GM13976 (cell line): ENCODE measurements around the gene DDAH2.
A peak's percentile ranks its signal among the peaks of the same experiment; 100 is the strongest.

Experiments used
- DNase-seq: peaks from one replicate; pipeline ENCODE4 v3.0.0; 2012; ENCODE audit warnings: low spot score
- CTCF ChIP-seq: IDR thresholded peaks from 2 replicates; pipeline ENCODE4 v1.5.1; 2012; ENCODE audit warnings: borderline replicate concordance, mild to moderate bottlenecking; ENCODE audit not compliant: insufficient read depth; ENCODE audit errors: extremely low read depth, missing control alignments, control extremely low read depth
- in situ Hi-C: fragments of 300-500 bp; cut with MboI; formaldehyde crosslinking; loops from one replicate; pipeline ENCODE4 v1.12.0; 2022; ENCODE audit warnings: low sequenced_read_pairs, mixed read lengths, inconsistent platforms; ENCODE audit not compliant: unreplicated experiment

The DDAH2 gene

GRCh38 chr6:31687321-31687720, 41.8 kb downstream of the DDAH2 start:
- TF ChIP-seq CTCF, result no peak
- in situ Hi-C loops, result loop anchor here (10.0 kb wide), 1 partner anchor 267 kb away; the partner anchor contains the start of genes NELFE and SKIC2

GRCh38 chr6:31686483-31686882, 42.6 kb downstream of the DDAH2 start:
- DNase-seq, result no peak
- TF ChIP-seq CTCF, result no peak
- in situ Hi-C loops, result loop anchor here (10.0 kb wide), 1 partner anchor 268 kb away; the partner anchor contains the start of genes NELFE and SKIC2

More at GRCh38 chr6:31687321-31687720, 41.8 kb downstream of the DDAH2 start:
- no peak for DNase-seq

- in situ Hi-C loops, result loop anchor here (10.0 kb wide), 1 partner anchor 271 kb away; the partner anchor contains the start of genes NELFE and SKIC2
- no peak for DNase-seq
- no peak for TF ChIP-seq CTCF
Observed at GRCh38 chr6:31683591-31683990, 45.5 kb downstream of the DDAH2 start.

- in situ Hi-C loops, result loop anchor here (10.0 kb wide), 1 partner anchor 274 kb away; the partner anchor contains the start of genes NELFE and SKIC2
- DNase-seq, result peak; percentile 81
- TF ChIP-seq CTCF, result peak; percentile 20
Observed at GRCh38 chr6:31681135-31681671, 47.9 kb downstream of the DDAH2 start.

GRCh38 chr6:31680226-31681134, 48.6 kb downstream of the DDAH2 start, which contains the start of gene LY6G5C:
Gene LY6G5C (minus strand): TSS chr6:31681067. CDS start chr6:31680373, 694 bp downstream.
- DNase-seq, result peak; percentile 86
- in situ Hi-C loops, result loop anchor here (10.0 kb wide), 1 partner anchor 274 kb away; the partner anchor contains the start of genes NELFE and SKIC2
- TF ChIP-seq CTCF, result peak; percentile 79

GRCh38 chr6:31677955-31678354, 51.1 kb downstream of the DDAH2 start:
- no peak for TF ChIP-seq CTCF
- in situ Hi-C loops, result no loop called here
- DNase-seq, result no peak
